ENCODE measurements around the gene SYCE1.

The SYCE1 gene

GRCh38 chr10:133555521-133555920 is 9.9 kb downstream of the SYCE1 start:
- TF ChIP-seq TAF1 (IDR thresholded peaks at IDR 0.05; ENCODE audit: borderline replicate concordance, insufficient read depth, low read length): no peak
- no peak for TF ChIP-seq SIN3A (IDR thresholded peaks at IDR 0.05; ENCODE audit: borderline replicate concordance, insufficient read depth, low read length)
- no peak for TF ChIP-seq POLR2AphosphoS5 (IDR thresholded peaks at IDR 0.05; ENCODE audit: low read depth, low read length)
- no peak for TF ChIP-seq REST (IDR thresholded peaks at IDR 0.05; ENCODE audit: insufficient read depth in 1 of 2, low read depth in 2 of 2, low read length in 2 of 2)
- no peak for TF ChIP-seq FOXP2 (optimal IDR thresholded peaks at IDR 0.05; ENCODE audit: borderline replicate concordance, extremely low read depth, extremely low read length, insufficient read depth)

- TF ChIP-seq TAF1 (IDR thresholded peaks at IDR 0.05; ENCODE audit: borderline replicate concordance, insufficient read depth, low read length): no peak
- TF ChIP-seq FOXP2 (optimal IDR thresholded peaks at IDR 0.05; ENCODE audit: borderline replicate concordance, extremely low read depth, extremely low read length, insufficient read depth): no peak
- TF ChIP-seq POLR2AphosphoS5 (IDR thresholded peaks at IDR 0.05; ENCODE audit: low read depth, low read length): no peak
- no peak for TF ChIP-seq REST (IDR thresholded peaks at IDR 0.05; ENCODE audit: insufficient read depth in 1 of 2, low read depth in 2 of 2, low read length in 2 of 2)
- TF ChIP-seq SIN3A (IDR thresholded peaks at IDR 0.05; ENCODE audit: borderline replicate concordance, insufficient read depth, low read length): no peak
These were observed 10.8 kb downstream of the SYCE1 start for GRCh38 chr10:133554600-133554999.

- TF ChIP-seq TAF1 (IDR thresholded peaks at IDR 0.05; ENCODE audit: borderline replicate concordance, insufficient read depth, low read length): no peak
- TF ChIP-seq POLR2AphosphoS5 (IDR thresholded peaks at IDR 0.05; ENCODE audit: low read depth, low read length): no peak
- no peak for TF ChIP-seq FOXP2 (optimal IDR thresholded peaks at IDR 0.05; ENCODE audit: borderline replicate concordance, extremely low read depth, extremely low read length, insufficient read depth)
- TF ChIP-seq SIN3A (IDR thresholded peaks at IDR 0.05; ENCODE audit: borderline replicate concordance, insufficient read depth, low read length): no peak
- TF ChIP-seq REST (IDR thresholded peaks at IDR 0.05; ENCODE audit: insufficient read depth in 1 of 2, low read depth in 2 of 2, low read length in 2 of 2): no peak
These were observed 20.9 kb downstream of the SYCE1 start for GRCh38 chr10:133544506-133544905.

GRCh38 chr10:133537546-133538545 is 27.5 kb downstream of the SYCE1 start:
- TF ChIP-seq SIN3A (IDR thresholded peaks at IDR 0.05; ENCODE audit: borderline replicate concordance, insufficient read depth, low read length): no peak
- TF ChIP-seq REST (IDR thresholded peaks at IDR 0.05; ENCODE audit: insufficient read depth in 1 of 2, low read depth in 2 of 2, low read length in 2 of 2): no peak
- no peak for TF ChIP-seq TAF1 (IDR thresholded peaks at IDR 0.05; ENCODE audit: borderline replicate concordance, insufficient read depth, low read length)
- no peak for TF ChIP-seq FOXP2 (optimal IDR thresholded peaks at IDR 0.05; ENCODE audit: borderline replicate concordance, extremely low read depth, extremely low read length, insufficient read depth)
- TF ChIP-seq POLR2AphosphoS5 (IDR thresholded peaks at IDR 0.05; ENCODE audit: low read depth, low read length): no peak
